GM23338 (cell line): Measurements from ENCODE around the gene C14orf119. TPM values are rescaled to one million over a fixed set of nuclear protein-coding genes. Genes with fewer than 3 reads are reported as not detected.

ENCODE experiments used
- ATAC-seq: fragments of 200-7000 bp; cut with Tn5 transposase; 3 replicates; pipeline ENCODE4 v1.9.1; 2020
- DNase-seq: peaks from one replicate; pipeline ENCODE4 v3.0.0-alpha.2; 2015; ENCODE audit warnings: low spot score
- H2AFZ ChIP-seq: fragments of 200-600 bp; sonication (generic); 2 replicates; pipeline ENCODE4 v1.8.0; 2016; ENCODE audit warnings: antibody characterized with exemption, mild to moderate bottlenecking, moderate library complexity
- H3F3A ChIP-seq: fragments of 200-600 bp; sonication (generic); replicated peaks from 2 replicates; pipeline ENCODE4 v1.8.0; 2017; ENCODE audit warnings: antibody characterized with exemption, mixed run types, low read depth
- H3K27ac ChIP-seq: fragments of 200-600 bp; sonication (generic); 2 replicates; pipeline ENCODE4 v1.6.1; 2016; ENCODE audit warnings: low read depth
- H3K27me3 ChIP-seq: fragments of 200-600 bp; sonication (generic); 2 replicates; pipeline ENCODE4 v1.8.0; 2016; ENCODE audit warnings: mild to moderate bottlenecking, mixed run types, moderate library complexity; ENCODE audit not compliant: insufficient read depth
- H3K36me3 ChIP-seq: fragments of 200-600 bp; sonication (generic); 2 replicates; pipeline ENCODE4 v1.8.0; 2016; ENCODE audit warnings: mild to moderate bottlenecking; ENCODE audit not compliant: insufficient read depth
- H3K4me1 ChIP-seq: fragments of 200-600 bp; sonication (generic); 2 replicates; pipeline ENCODE4 v1.8.0; 2016; ENCODE audit warnings: mild to moderate bottlenecking, moderate library complexity; ENCODE audit not compliant: insufficient read depth
- H3K4me2 ChIP-seq: fragments of 200-600 bp; sonication (generic); 2 replicates; pipeline ENCODE4 v1.7.1; 2017; ENCODE audit warnings: mixed run types
- H3K4me3 ChIP-seq: fragments of 200-600 bp; sonication (generic); 2 replicates; pipeline ENCODE4 v1.6.1; 2016; ENCODE audit warnings: mixed run types
- H3K79me2 ChIP-seq: fragments of 200-600 bp; sonication (generic); replicated peaks from 2 replicates; pipeline ENCODE4 v1.8.0; 2017; ENCODE audit warnings: mild to moderate bottlenecking; ENCODE audit not compliant: insufficient read depth
- H3K9me2 ChIP-seq: fragments of 200-600 bp; sonication (generic); 2 replicates; pipeline ENCODE4 v1.8.0; 2017; ENCODE audit not compliant: insufficient read depth
- H4K20me1 ChIP-seq: fragments of 200-600 bp; sonication (generic); replicated peaks from 2 replicates; pipeline ENCODE4 v1.8.0; 2017; ENCODE audit warnings: mild to moderate bottlenecking; ENCODE audit not compliant: insufficient read depth
- H3K27ac Mint-ChIP-seq: 2 replicates; pipeline ENCODE4 v1.8.0; 2020; ENCODE audit warnings: inconsistent platforms, mild to moderate bottlenecking, moderate library complexity, mixed read lengths
- H3K27me3 Mint-ChIP-seq: 3 replicates; pipeline ENCODE4 v1.8.0; 2022; ENCODE audit warnings: low read depth, mild to moderate bottlenecking, moderate library complexity, mixed read lengths, inconsistent platforms; ENCODE audit not compliant: insufficient read depth, poor library complexity
- H3K36me3 Mint-ChIP-seq: 3 replicates; pipeline ENCODE4 v1.8.0; 2021; ENCODE audit warnings: low read depth, mild to moderate bottlenecking, inconsistent platforms, moderate library complexity, mixed read lengths
- H3K4me1 Mint-ChIP-seq: 3 replicates; pipeline ENCODE4 v1.8.0; 2020; ENCODE audit warnings: mild to moderate bottlenecking, inconsistent platforms, mixed read lengths
- H3K4me3 Mint-ChIP-seq: 3 replicates; pipeline ENCODE4 v1.8.0; 2021; ENCODE audit warnings: moderate library complexity, mild to moderate bottlenecking, inconsistent platforms, mixed read lengths
- H3K9me3 Mint-ChIP-seq: 3 replicates; pipeline ENCODE4 v1.8.0; 2020; ENCODE audit warnings: moderate library complexity, mild to moderate bottlenecking, inconsistent platforms, mixed read lengths
- CREB1 ChIP-seq: fragments of 250-450 bp; sonication (Bioruptor Pico); IDR thresholded peaks from 2 replicates; pipeline ENCODE4 v1.5.0; 2020; ENCODE audit warnings: low read depth, mild to moderate bottlenecking, moderate library complexity
- CTCF ChIP-seq, 2 experiments: fragments of 200-600 bp in 1 of 2; sonication (generic) in 1 of 2; conservative IDR thresholded peaks; 2 replicates each; pipeline versions ENCODE4 v1.5.1 to v1.6.1; 2016 to 2017; ENCODE audit warnings: antibody characterized with exemption in 2 of 2, low read depth in 2 of 2, mild to moderate bottlenecking in 2 of 2, moderate library complexity in 1 of 2
- EZH2 ChIP-seq: fragments of 200-600 bp; sonication (generic); IDR thresholded peaks from one replicate; pipeline ENCODE4 v1.8.0; 2017; ENCODE audit warnings: antibody characterized with exemption, mild to moderate bottlenecking, low read depth; ENCODE audit not compliant: unreplicated experiment
- JUNB ChIP-seq: IDR thresholded peaks from one replicate; pipeline ENCODE4 v1.6.1; 2016; ENCODE audit warnings: antibody characterized with exemption; ENCODE audit not compliant: unreplicated experiment
- POLR2AphosphoS5 ChIP-seq: IDR thresholded peaks from 2 replicates; pipeline ENCODE4 v1.6.1; 2016; ENCODE audit warnings: antibody characterized with exemption, low read depth
- STAT1 ChIP-seq: IDR thresholded peaks from one replicate; pipeline ENCODE4 v1.6.1; 2016; ENCODE audit warnings: antibody characterized with exemption; ENCODE audit not compliant: unreplicated experiment
- long read RNA-seq: library from polyadenylated mRNA; unstranded; transcript quantifications from one replicate; pipeline ENCODE4 v2.0.0, GENCODE V29; 2020; ENCODE audit not compliant: unreplicated experiment
- polyA plus RNA-seq: library from polyadenylated mRNA; unstranded; fragments of >200 nt; fragmentation: Nextera tagmentation; extraction: Ambion mirVana; gene quantifications from 2 replicates; pipeline ENCODE4 v1.2.1, GENCODE V29; 2016
- total RNA-seq: library from RNA; depleted of rRNA; stranded (reverse); fragments of >200 nt; shearing (Covaris generic); gene quantifications from 2 replicates; pipeline ENCODE4 v1.2.3, GENCODE V29; 2014; rRNA removed
- TF ChIP-seq, protein P1 (sequence below): fragments of 250-450 bp; sonication (Bioruptor Pico); IDR thresholded peaks from 2 replicates; pipeline ENCODE4 v1.5.0; 2020; ENCODE audit warnings: mild to moderate bottlenecking, moderate library complexity

Gene C14orf119
- total RNA-seq = 49.4 and 57.4 TPM in 2 replicates
- 114 and 118 TPM in 2 replicates for polyA plus RNA-seq
- long read RNA-seq, transcript C14orf119-201 (2 exons, 3,660 nt) = major isoform, 95 of 100 reads
- long read RNA-seq, partial matches to known transcripts = 0 of 100 reads
- long read RNA-seq, other reads (novel, unspliced or antisense) = 5 of 100 reads

GRCh38 chr14:23095196-23096108 is at the start of gene C14orf119:
Gene C14orf119 (plus strand): TSS chr14:23095505. CDS start chr14:23097659, 2,154 bp downstream.
- Histone ChIP-seq H3K79me2 (peaks cover 73% of the 10 kb centered on the region), H2AFZ (no peak within 1 kb of the TSS), H3K4me3 (peak within 1 kb of the TSS; percentile 84), H4K20me1 (peaks cover 41% of the 10 kb centered on the region), H3K9me2 (no peaks in the 10 kb centered on the region), H3K36me3 (peaks cover 30% of the 10 kb centered on the region; the same call in 1 of the 2 replicates), H3K4me1 (peaks cover 14% of the 10 kb centered on the region), H3K27me3 (no peaks in the 10 kb centered on the region), H3F3A (no peaks in the 10 kb centered on the region), H3K27ac (peak within 1 kb of the TSS; percentile 72), H3K4me2 (peak within 1 kb of the TSS; percentile 92)
- no peak within 1 kb of the TSS for H3K4me3 Mint-ChIP-seq
- no peaks in the 10 kb centered on the region for H3K9me3 Mint-ChIP-seq
- ATAC-seq (peak; percentile 84), DNase-seq (peak; percentile 100)
- no peak within 1 kb of the TSS for H3K27ac Mint-ChIP-seq
- H3K4me1 Mint-ChIP-seq = peaks cover 17% of the 10 kb centered on the region
- peaks cover 5% of the 10 kb centered on the region for H3K27me3 Mint-ChIP-seq
- peaks cover 48% of the 10 kb centered on the region for H3K36me3 Mint-ChIP-seq
- TF ChIP-seq POLR2AphosphoS5 (peak; percentile 55), CREB1 (CRISPR knock-in tag) (peak; percentile 57), CTCF (conservative IDR thresholded peaks at IDR 0.05; ENCODE audit: low read depth in 2 of 2) (no peak), STAT1 (no peak)

DNA sequence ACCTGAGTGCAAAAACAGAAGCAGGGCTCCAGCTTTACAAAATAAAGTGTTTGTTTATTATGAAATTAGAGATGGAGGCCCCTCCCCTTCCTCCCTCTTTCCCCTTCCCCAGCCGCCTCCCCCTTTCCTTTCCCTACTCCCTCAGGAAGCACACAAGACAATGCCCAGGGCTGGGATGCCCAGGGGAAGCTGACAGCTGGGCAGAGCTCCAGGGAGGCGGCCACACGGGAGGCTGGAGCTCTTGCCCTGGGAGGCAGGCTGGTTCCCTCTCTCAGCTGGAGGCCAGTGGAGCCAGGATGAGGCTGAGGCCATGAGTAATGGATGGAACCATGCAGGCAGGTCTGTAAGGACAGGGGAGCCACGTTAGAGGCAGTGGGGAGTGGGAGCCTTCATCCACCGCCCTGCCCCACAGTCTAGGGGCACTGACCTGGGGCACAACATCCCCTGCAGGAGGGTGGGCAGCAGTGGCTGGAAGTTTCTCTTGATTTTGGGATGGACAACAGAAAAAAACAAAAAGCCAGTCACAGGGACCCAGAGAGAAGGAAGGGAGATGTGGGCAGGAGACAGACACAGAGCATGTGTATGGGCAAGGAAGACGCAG is 48.2 kb upstream of the C14orf119 start:
- Histone ChIP-seq H3K27ac (0 out of 2 replicates have a peak overlapping the region, but pooled peaks have one; percentile 39), H4K20me1 (no peaks in the 10 kb centered on the region), H3K79me2 (no peaks in the 10 kb centered on the region), H3K9me2 (no peaks in the 10 kb centered on the region), H2AFZ (no peak overlapping the region), H3F3A (no peaks in the 10 kb centered on the region), H3K36me3 (no peaks in the 10 kb centered on the region), H3K4me2 (no peak overlapping the region), H3K4me3 (no peak overlapping the region), H3K4me1 (no peaks in the 10 kb centered on the region; the same call in 1 of the 2 replicates), H3K27me3 (no peaks in the 10 kb centered on the region)
- no peak overlapping the region for H3K4me3 Mint-ChIP-seq
- peaks cover 20% of the 10 kb centered on the region for H3K4me1 Mint-ChIP-seq
- no peaks in the 10 kb centered on the region; the same call in 2 of the 3 replicates for H3K9me3 Mint-ChIP-seq
- ATAC-seq = peak; percentile 20
- DNase-seq = no peak
- no peak for TF ChIP-seq EZH2
- TF ChIP-seq, protein P1, sequence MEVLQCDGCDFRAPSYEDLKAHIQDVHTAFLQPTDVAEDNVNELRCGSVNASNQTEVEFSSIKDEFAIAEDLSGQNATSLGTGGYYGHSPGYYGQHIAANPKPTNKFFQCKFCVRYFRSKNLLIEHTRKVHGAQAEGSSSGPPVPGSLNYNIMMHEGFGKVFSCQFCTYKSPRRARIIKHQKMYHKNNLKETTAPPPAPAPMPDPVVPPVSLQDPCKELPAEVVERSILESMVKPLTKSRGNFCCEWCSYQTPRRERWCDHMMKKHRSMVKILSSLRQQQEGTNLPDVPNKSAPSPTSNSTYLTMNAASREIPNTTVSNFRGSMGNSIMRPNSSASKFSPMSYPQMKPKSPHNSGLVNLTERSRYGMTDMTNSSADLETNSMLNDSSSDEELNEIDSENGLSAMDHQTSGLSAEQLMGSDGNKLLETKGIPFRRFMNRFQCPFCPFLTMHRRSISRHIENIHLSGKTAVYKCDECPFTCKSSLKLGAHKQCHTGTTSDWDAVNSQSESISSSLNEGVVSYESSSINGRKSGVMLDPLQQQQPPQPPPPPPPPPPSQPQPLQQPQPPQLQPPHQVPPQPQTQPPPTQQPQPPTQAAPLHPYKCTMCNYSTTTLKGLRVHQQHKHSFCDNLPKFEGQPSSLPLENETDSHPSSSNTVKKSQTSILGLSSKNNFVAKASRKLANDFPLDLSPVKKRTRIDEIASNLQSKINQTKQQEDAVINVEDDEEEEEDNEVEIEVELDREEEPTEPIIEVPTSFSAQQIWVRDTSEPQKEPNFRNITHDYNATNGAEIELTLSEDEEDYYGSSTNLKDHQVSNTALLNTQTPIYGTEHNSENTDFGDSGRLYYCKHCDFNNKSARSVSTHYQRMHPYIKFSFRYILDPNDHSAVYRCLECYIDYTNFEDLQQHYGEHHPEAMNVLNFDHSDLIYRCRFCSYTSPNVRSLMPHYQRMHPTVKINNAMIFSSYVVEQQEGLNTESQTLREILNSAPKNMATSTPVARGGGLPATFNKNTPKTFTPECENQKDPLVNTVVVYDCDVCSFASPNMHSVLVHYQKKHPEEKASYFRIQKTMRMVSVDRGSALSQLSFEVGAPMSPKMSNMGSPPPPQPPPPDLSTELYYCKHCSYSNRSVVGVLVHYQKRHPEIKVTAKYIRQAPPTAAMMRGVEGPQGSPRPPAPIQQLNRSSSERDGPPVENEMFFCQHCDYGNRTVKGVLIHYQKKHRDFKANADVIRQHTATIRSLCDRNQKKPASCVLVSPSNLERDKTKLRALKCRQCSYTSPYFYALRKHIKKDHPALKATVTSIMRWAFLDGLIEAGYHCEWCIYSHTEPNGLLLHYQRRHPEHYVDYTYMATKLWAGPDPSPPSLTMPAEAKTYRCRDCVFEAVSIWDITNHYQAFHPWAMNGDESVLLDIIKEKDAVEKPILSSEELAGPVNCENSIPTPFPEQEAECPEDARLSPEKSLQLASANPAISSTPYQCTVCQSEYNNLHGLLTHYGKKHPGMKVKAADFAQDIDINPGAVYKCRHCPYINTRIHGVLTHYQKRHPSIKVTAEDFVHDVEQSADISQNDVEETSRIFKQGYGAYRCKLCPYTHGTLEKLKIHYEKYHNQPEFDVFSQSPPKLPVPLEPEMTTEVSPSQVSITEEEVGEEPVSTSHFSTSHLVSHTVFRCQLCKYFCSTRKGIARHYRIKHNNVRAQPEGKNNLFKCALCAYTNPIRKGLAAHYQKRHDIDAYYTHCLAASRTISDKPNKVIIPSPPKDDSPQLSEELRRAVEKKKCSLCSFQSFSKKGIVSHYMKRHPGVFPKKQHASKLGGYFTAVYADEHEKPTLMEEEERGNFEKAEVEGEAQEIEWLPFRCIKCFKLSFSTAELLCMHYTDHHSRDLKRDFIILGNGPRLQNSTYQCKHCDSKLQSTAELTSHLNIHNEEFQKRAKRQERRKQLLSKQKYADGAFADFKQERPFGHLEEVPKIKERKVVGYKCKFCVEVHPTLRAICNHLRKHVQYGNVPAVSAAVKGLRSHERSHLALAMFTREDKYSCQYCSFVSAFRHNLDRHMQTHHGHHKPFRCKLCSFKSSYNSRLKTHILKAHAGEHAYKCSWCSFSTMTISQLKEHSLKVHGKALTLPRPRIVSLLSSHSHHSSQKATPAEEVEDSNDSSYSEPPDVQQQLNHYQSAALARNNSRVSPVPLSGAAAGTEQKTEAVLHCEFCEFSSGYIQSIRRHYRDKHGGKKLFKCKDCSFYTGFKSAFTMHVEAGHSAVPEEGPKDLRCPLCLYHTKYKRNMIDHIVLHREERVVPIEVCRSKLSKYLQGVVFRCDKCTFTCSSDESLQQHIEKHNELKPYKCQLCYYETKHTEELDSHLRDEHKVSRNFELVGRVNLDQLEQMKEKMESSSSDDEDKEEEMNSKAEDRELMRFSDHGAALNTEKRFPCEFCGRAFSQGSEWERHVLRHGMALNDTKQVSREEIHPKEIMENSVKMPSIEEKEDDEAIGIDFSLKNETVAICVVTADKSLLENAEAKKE (CRISPR knock-in tag) = no peak
- no peak for TF ChIP-seq JUNB
- no peak overlapping the region for H3K27ac Mint-ChIP-seq
- peaks cover 15% of the 10 kb centered on the region for H3K36me3 Mint-ChIP-seq
- peaks cover 17% of the 10 kb centered on the region for H3K27me3 Mint-ChIP-seq
